Ovary (tissue), 3 donors: ENCODE data around the gene RPS2.
"Not testable (repeated sequence)": the region's sequence is repeated elsewhere in the genome, so short reads cannot be mapped to it uniquely, and the experiment has no call there.

Experiments used
- EP300 ChIP-seq: sonication (generic); formaldehyde crosslinking; IDR thresholded peaks from one replicate; pipeline ENCODE4 v1.6.1; 2017; ENCODE audit warnings: antibody characterized with exemption
- POLR2A ChIP-seq: fragments of 450-650 bp; IDR thresholded peaks from one replicate; pipeline ENCODE4 v1.6.1; 2017; ENCODE audit warnings: antibody characterized with exemption, mild to moderate bottlenecking, moderate library complexity
- TF ChIP-seq, protein P1 (sequence below), 3 donors: fragments of 450-650 bp in 2 of 3; fragments of 200-600 bp in 1 of 3; IDR thresholded peaks; one replicate each; pipeline versions ENCODE4 v1.5.1 to v1.8.0; 2016 to 2022; ENCODE audit warnings: antibody characterized with exemption in 3 of 3, mild to moderate bottlenecking in 1 of 3
- donor health status: DM: no; HTN: no; CAD: no.

- TF ChIP-seq, protein P1, sequence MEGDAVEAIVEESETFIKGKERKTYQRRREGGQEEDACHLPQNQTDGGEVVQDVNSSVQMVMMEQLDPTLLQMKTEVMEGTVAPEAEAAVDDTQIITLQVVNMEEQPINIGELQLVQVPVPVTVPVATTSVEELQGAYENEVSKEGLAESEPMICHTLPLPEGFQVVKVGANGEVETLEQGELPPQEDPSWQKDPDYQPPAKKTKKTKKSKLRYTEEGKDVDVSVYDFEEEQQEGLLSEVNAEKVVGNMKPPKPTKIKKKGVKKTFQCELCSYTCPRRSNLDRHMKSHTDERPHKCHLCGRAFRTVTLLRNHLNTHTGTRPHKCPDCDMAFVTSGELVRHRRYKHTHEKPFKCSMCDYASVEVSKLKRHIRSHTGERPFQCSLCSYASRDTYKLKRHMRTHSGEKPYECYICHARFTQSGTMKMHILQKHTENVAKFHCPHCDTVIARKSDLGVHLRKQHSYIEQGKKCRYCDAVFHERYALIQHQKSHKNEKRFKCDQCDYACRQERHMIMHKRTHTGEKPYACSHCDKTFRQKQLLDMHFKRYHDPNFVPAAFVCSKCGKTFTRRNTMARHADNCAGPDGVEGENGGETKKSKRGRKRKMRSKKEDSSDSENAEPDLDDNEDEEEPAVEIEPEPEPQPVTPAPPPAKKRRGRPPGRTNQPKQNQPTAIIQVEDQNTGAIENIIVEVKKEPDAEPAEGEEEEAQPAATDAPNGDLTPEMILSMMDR (IDR thresholded peaks at IDR 0.05): not testable (repeated sequence)
- not testable (repeated sequence) for TF ChIP-seq EP300, POLR2A
Observed at GRCh38 chr16:1958143-1958491, 6.5 kb downstream of the RPS2 start.
